ENCODE results near the gene C19orf85. TPM values are rescaled to one million over a fixed set of nuclear protein-coding genes. Genes with fewer than 3 reads are reported as not detected.

Gene C19orf85
- polyA plus RNA-seq, 1 of the 3 experiments (the other 2 are of a cell fraction), result not detected

GRCh38 chr19:55482156-55482961 is 17.8 kb upstream of the C19orf85 start:
- Histone ChIP-seq H3K27me3 (ENCODE audit: insufficient read depth) (no peaks in the 10 kb centered on the region), H3K4me1 (ENCODE audit: control insufficient read depth in 1 of 2, insufficient read depth in 2 of 2, low read depth in 1 of 2, low read length in 1 of 2) (peaks cover 32 to 35% of the 10 kb centered on the region in 2 experiments; a peak in 3 of 4 replicates), H3K4me3 (ENCODE audit: low read depth in 2 of 2, low read length in 1 of 2) (no peak overlapping the region), H2AFZ (ENCODE audit: low read depth) (no peak overlapping the region), H3K79me2 (ENCODE audit: insufficient read depth) (peaks cover 42% of the 10 kb centered on the region), H3F3A (replicated peaks; ENCODE audit: insufficient read depth) (peaks cover 23% of the 10 kb centered on the region), H4K20me1 (ENCODE audit: insufficient read depth) (no peaks in the 10 kb centered on the region), H3K9me2 (no peaks in the 10 kb centered on the region), H3K9ac (no peak overlapping the region), H3K9me3 (no peaks in the 10 kb centered on the region), H3K27ac (ENCODE audit: low read depth in 2 of 2, low read length in 1 of 2) (no peak overlapping the region), H3K36me3 (replicated peaks in 1 of 2; ENCODE audit: control insufficient read depth in 1 of 2, insufficient read depth in 2 of 2, low read length in 1 of 2) (peaks cover 0 to 7% of the 10 kb centered on the region in 2 experiments), H3K4me2 (no peak overlapping the region)
- CTCF ChIA-PET, result interaction anchor here (0.9 to 15.1 kb wide), 2 partner anchors 14 to 22 kb away, joined by 3 to 162 read pairs; no protein-coding TSS in a partner anchor
- POLR2A ChIA-PET, result interaction anchor here (0.7 kb wide), 1 partner anchor 16 kb away, joined by 4 read pairs; no protein-coding TSS in a partner anchor
- WGBS (ENCODE audit: low lambda C conversion rate), result 97% methylated on average over 27 of the region's 83 CpGs
- DNase-seq, result no peak
- TF ChIP-seq IRF3 (IDR thresholded peaks at IDR 0.05; ENCODE audit: low read depth, low read length), result no peak
- TF ChIP-seq GABPA (IDR thresholded peaks at IDR 0.05; ENCODE audit: low read depth), result no peak
- TF ChIP-seq MAX (IDR thresholded peaks at IDR 0.05; ENCODE audit: low read depth), result no peak
- no peak for TF ChIP-seq CHD2 (IDR thresholded peaks at IDR 0.05; ENCODE audit: low read length, partially characterized antibody)
- TF ChIP-seq EP300 (IDR thresholded peaks at IDR 0.05; ENCODE audit: borderline replicate concordance in 1 of 2, low read depth in 1 of 2, low read length in 1 of 2), result no peak
- no peak for TF ChIP-seq TEAD4 (IDR thresholded peaks at IDR 0.05; ENCODE audit: borderline replicate concordance, insufficient read depth)
- no peak for TF ChIP-seq SMC3 (IDR thresholded peaks at IDR 0.05; ENCODE audit: low read depth, low read length)
- no peak for TF ChIP-seq POLR2AphosphoS5 (IDR thresholded peaks at IDR 0.05; ENCODE audit: low read depth, low read length)

GRCh38 chr19:55481794-55482155 is 17.2 kb upstream of the C19orf85 start:
- no peak overlapping the region for H3K9ac ChIP-seq
- no peaks in the 10 kb centered on the region for H3K9me3 ChIP-seq
- no peaks in the 10 kb centered on the region for H3K27me3 ChIP-seq (ENCODE audit: insufficient read depth)
- CTCF ChIA-PET, result interaction anchor here (0.9 to 15.1 kb wide), 2 partner anchors 14 to 23 kb away, joined by 3 to 162 read pairs; no protein-coding TSS in a partner anchor
- H3K4me1 ChIP-seq (ENCODE audit: control insufficient read depth in 1 of 2, insufficient read depth in 2 of 2, low read depth in 1 of 2, low read length in 1 of 2), result peaks cover 27 to 30% of the 10 kb centered on the region in 2 experiments; a peak in 3 of 4 replicates
- H3K79me2 ChIP-seq (ENCODE audit: insufficient read depth), result peaks cover 45% of the 10 kb centered on the region
- H3K4me2 ChIP-seq, result no peak overlapping the region
- no peaks in the 10 kb centered on the region for H3K9me2 ChIP-seq
- H3K4me3 ChIP-seq (ENCODE audit: low read depth in 2 of 2, low read length in 1 of 2), result no peak overlapping the region
- H2AFZ ChIP-seq (ENCODE audit: low read depth), result no peak overlapping the region
- H3K36me3 ChIP-seq (replicated peaks in 1 of 2; ENCODE audit: control insufficient read depth in 1 of 2, insufficient read depth in 2 of 2, low read length in 1 of 2), result peaks cover 0 to 7% of the 10 kb centered on the region in 2 experiments
- 97% methylated on average over 19 of the region's 40 CpGs for WGBS (ENCODE audit: low lambda C conversion rate)
- DNase-seq, result no peak
- no peaks in the 10 kb centered on the region for H4K20me1 ChIP-seq (ENCODE audit: insufficient read depth)
- H3K27ac ChIP-seq (ENCODE audit: low read depth in 2 of 2, low read length in 1 of 2), result no peak overlapping the region
- H3F3A ChIP-seq (replicated peaks; ENCODE audit: insufficient read depth), result peaks cover 17% of the 10 kb centered on the region
- POLR2A ChIA-PET, result no interaction called here
- TF ChIP-seq SMC3 (IDR thresholded peaks at IDR 0.05; ENCODE audit: low read depth, low read length) (no peak), FOXM1 (IDR thresholded peaks at IDR 0.05; ENCODE audit: low read depth) (no peak), POLR2AphosphoS5 (IDR thresholded peaks at IDR 0.05; ENCODE audit: low read depth, low read length) (no peak), SIN3A (IDR thresholded peaks at IDR 0.05; ENCODE audit: borderline replicate concordance, low read depth, low read length) (no peak), MAX (IDR thresholded peaks at IDR 0.05; ENCODE audit: low read depth) (no peak), USF1 (IDR thresholded peaks at IDR 0.05; ENCODE audit: borderline replicate concordance, low read depth) (no peak), ZBTB33 (IDR thresholded peaks at IDR 0.05; ENCODE audit: borderline replicate concordance, low read depth) (no peak), RFX5 (IDR thresholded peaks at IDR 0.05; ENCODE audit: low read length) (no peak), NFIC (IDR thresholded peaks at IDR 0.05; ENCODE audit: borderline replicate concordance) (no peak), NRF1 (IDR thresholded peaks at IDR 0.05; ENCODE audit: low read depth, low read length) (no peak), TAF1 (IDR thresholded peaks at IDR 0.05; ENCODE audit: borderline replicate concordance, low read depth, low read length) (no peak), MXI1 (IDR thresholded peaks at IDR 0.05; ENCODE audit: low read depth, low read length) (no peak)

All from SK-N-SH (cell line).